HS-5 (cell line): ENCODE measurements around the gene ANGPTL2.
"Not testable (repeated sequence)": the region's sequence is repeated elsewhere in the genome, so short reads cannot be mapped to it uniquely, and the experiment has no call there.

Experiments
- DNase-seq: peaks from one replicate; pipeline ENCODE4 v3.0.0-alpha.2; 2012; ENCODE audit warnings: low read depth

ANGPTL2 gene

GRCh38 chr9:127154390-127155191, 32.2 kb upstream of the ANGPTL2 start:
- DNase-seq, result no peak

DNA sequence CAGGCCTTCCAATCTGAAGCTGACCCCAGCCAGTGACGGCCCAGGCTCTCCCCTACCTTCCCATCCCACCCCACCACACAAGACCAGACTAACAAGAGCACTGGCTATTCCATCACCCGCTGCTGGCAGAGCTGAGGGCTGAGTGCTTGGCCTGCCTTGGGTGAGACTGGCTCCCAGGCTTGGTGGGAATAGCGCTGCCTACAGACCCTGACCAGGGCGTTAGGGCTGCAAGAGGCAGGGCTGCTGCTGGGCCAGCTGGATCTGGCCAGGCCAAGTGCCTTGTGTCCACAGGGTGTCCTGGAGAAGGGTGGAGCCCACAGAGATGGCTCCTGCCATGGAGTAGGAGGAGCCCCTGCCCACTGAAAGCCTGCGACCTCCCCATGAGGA, 31.6 kb upstream of the ANGPTL2 start:
- no peak for DNase-seq

GRCh38 chr9:127153501-127153900, 31.1 kb upstream of the ANGPTL2 start:
- no peak for DNase-seq

DNA sequence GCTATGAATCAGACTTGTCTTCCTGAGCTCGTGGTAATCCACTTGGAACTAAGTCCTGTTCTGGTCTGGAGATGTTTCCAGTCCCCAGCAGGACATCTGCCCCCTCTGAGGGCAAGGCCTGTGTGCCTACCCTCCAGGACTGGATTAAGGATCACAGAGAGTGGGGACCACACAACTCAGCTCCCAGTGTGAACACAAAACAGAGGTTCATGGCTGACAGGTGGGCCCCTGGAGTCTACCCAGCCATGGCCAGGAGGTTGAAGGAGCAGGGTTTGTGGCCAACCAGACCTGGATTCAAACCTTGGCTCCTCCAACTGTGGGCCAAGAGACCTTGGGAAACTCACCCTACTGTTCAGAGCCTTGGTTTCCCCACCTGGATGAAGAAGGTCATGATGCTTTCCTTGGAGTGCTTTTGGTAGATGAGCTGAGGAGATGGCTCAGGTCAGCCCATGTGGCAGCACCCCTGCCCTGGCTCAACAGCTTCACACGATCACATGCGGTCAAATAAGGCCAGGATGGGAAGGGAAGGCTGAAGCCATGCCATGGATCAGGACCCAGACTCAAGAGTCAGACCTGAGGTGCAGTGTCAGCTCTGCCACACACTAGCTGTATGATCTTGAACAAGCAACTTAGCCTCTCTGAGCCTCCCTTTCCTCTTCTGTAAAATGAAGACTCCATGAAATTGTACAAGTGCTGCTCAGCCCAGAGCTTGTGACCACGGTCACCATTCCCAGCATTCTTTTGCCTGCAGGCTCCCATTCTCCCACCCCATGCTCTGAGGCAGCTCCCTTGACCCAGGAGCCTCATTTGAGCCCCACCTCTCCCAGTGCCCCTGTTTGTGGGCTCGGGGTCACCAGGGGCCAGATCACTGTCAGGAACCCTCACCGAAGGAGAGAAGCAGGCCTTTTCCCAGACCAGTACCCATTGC, 27.3 kb upstream of the ANGPTL2 start:
- no peak for DNase-seq

DNA sequence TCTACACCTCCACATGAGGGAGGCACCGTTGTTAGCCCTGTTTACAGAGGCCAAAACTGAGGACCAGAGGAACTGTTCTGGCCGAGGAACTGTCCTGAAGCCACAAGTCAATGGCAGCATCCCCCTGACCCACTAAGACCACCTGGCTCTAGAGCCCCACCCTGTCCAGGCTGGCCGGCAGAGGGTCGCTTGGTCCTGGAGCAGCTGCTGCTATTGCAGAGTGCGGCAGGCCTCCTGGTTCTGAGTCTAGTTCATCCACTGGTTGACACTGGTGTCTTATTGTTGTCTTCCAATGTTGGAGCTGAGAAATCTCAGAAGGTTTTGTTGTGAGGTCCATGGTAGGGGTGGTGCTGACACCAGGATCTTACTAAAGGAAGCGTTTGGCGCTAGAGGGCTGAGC, 26.6 kb upstream of the ANGPTL2 start:
- DNase-seq, result no peak

- no peak for DNase-seq
These were observed 25.6 kb upstream of the ANGPTL2 start for GRCh38 chr9:127148014-127148413.

DNA sequence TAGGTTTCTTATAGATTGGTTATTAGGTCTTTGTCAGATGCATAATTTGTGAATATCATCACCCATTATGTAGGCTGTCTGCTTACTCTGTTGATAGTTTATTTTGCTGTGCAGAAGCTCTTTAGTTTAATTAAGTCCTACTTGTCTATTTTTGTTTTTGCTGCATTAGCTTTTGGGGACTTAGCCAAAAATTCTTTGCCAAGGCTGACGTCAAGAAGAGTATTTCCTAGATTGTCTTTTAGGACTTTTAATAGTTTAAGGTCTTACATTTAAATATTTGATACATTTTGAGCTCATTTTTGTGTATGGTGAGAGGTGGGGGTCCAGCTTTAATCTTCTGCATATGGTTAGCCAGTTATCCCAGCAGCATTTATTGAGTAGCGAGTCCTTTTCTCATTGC, 24.8 kb upstream of the ANGPTL2 start:
- no peak for DNase-seq

DNA sequence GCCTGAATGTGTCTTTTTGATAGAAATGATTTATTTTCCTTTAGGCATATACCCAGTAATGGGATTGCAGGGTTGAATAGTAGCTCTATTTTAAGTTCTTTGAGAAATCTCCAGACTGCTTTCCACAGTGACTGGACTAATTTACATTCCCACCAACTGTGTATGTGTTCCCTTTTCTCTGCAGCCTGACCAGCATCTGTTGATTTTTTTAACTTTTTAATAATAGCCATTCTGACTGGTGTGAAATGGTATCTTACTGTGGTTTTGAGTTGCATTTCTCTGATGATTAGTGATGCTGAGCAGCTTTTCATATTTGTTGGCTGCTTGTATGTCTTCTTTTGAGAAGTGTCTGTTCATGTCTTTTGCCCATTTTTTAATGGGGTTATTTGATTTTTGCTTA, 24.4 kb upstream of the ANGPTL2 start:
- DNase-seq, result not testable (repeated sequence)

DNA sequence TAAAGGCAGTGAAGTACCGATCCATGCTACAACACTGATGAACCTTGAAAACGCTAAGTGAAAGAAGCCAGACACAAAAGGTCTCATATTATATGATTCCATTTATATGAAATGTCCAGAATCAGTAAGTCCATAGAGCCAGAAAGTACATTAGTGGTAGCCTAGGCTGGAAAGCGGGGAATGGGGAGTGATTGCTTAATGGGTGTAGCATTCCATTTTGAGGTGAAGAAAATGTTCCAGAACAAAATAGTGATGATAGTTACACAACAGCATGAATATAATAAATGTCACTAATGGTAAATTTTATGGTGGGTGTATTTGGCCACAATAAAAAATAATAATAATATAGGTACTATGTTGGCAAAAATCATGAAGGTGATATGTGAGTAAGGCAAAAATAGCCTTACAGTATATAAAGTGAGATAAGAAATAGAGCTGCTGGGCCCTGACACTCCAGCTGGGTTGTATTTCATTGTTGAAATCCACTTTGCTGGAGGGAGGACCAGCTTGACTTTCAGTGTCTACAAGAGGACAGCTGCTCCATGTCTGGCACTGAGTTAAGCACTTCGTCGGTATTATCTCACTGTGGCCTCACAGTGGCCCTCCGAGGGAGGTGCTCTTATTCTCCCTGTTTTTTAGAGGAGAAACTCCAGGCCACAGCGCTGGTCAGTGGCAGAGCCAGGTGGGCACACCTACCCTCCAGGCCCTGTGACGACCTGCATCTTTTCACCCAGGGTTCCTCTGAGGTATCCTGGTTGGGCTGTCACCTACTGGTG, 22.4 kb upstream of the ANGPTL2 start:
- no peak for DNase-seq

DNA sequence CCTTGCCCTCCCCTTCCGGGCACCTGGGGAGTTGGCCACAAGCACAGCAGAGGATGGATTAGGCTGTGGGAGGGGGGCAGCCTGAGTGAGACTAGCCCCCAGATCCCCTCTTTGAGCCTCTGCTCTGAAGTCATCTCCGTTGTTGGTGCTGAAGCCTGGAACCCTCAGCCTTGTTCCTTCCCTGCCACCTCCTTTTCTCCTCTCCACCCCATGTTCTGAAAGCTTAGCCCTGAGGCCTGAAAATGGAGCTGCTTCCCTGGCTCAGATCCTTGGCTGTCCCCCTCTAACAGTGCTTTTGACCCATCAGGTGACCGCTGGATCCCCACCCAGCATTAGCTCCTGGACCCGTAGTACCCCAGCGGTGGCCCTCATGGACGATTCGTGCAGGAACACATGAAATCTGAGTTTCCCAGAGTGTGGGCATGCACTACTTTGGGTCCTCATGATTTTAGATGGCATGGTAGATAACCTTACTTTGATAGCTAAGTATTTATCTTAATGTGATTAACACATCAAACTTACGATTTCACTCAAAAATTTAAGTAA, 21.6 kb upstream of the ANGPTL2 start:
- no peak for DNase-seq

DNA sequence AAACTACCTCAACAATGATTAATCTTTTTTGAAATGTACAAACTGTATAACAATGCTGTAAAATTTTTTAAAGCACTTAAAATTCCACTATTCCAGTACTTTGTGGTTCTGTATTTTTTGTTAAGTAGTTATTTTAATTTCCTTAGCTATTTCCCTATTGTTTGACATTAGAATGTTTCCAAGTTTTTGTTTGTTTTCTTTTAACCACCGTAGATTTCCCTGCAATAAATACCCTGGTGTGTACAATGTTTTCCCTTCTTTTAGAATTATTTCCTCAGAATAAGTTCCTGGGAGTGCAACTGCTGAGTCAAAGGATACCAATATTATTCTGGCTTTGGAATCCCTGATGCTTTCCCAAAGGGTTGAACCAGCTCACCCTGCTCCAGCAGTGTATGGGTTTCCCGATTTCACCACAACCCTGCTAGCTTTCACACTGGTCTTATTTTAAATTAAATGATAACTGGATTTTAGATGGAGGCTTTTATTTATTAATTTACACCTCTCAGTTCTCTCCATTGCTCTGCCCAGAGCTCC, 20.6 kb upstream of the ANGPTL2 start:
- no peak for DNase-seq

DNA sequence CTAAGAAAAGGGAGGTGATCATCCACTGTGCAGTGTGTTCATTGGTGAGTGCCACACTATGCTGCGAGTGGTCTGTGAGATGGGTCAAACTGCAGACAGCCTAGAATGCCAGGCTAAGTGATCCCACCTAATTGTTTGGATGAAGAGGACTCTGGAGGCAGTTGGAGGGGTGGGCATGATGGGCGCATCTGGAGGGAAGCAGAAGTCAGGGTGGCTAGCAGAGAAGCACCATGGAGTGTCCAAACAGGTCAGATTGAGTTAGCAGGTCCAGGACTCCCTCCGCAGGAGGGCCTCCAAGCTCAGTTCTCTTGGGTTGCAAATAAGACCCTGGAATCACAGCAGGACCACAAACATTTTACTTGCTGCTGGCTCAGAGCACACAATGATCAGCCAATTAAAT, 19.9 kb upstream of the ANGPTL2 start:
- no peak for DNase-seq

GRCh38 chr9:127140842-127141675, 18.6 kb upstream of the ANGPTL2 start:
- no peak for DNase-seq

GRCh38 chr9:127140181-127140580, 17.7 kb upstream of the ANGPTL2 start:
- no peak for DNase-seq

GRCh38 chr9:127139775-127140174, 17.3 kb upstream of the ANGPTL2 start:
- DNase-seq, result no peak

DNA sequence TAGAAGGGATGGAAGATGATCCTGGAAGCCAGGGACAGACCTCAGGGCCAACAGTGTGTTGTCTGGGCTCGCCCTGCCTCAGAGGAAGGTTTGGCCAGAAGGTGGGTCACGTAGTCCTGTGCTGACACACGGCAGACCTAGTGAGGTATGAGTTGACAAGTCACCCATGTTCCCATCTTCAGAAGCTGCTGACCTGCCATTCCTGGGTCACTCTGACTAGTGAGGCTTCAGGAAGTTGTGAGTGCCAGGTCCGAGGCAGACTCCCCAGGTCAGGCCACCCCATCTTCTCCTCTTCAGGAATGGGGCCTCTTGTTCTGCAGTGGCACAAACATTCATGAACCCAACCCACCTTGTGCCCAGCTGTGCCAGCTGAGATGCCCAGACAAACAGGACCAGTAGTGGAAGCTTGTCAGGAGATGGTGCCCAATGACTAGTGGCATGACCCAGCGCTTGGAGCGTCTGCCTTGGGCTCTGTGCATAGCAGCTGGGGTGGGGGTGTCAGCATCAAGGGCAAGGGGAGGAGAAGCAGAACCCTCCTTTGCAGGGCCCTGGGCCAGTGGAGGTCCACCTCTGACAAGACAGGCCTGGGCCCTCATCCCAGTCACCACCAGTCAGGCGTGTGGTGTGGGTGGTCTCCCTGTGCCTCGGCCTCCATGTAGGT, 16.8 kb upstream of the ANGPTL2 start:
- no peak for DNase-seq

DNA sequence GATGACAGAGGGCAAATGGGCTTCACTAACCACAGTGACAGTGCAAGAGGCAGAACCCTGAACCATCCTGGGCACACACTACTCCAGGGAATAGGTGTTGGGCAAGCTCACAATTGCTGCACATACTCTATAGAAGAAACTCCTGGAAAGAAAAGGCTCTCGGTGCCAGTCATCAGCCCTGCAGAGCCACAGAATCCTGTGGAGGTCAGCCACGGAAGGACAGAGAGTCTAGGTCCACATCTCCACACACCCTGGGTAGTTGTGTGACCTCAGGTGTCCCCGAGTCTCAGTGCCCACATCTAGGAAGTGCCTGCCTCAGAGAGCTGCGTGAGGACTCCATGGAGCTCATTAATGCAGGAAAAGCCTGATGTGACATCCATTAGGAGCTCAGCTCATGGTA, 16.0 kb upstream of the ANGPTL2 start:
- no peak for DNase-seq

DNA sequence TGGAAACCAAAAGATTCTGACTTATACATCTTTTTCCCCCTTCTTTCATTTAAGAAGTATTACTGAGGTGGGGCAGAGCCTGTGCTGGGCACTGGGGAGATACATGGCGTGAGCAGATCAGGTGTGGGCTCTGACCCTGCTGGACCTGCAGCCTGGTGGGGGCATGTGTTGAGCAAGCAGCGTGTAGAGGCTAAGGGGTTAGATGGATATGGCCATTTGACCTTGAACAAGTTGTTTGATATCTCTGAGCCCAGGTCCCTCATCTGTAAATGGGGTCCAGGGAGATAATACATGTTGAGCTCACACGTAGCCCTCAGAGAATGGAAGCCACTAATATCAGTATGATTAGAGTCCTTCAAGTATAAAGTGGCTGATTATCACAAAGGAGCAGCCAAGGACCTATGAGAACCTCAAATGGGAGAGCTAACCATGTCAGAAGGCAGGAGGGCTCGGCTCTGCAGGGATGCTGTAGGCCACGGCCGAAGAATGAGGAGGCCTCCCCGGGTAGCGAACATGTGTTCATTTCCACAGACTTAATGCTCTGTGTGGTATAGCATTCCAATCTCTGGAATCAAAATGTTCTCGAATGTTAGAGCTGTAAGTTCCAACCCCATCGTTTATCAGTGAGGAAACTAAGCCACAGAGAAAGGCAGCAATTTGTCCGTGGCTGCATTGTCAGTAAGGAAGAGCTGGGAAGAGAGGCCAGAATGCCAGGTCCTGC, 15.4 kb upstream of the ANGPTL2 start:
- DNase-seq, result no peak

- no peak for DNase-seq
These were observed 14.6 kb upstream of the ANGPTL2 start for GRCh38 chr9:127136880-127137639.
